GM12873 (cell line): ENCODE results near the gene MYH15.

Experiments
- CTCF ChIP-seq: IDR thresholded peaks from 2 replicates; pipeline ENCODE4 v1.5.1; 2012; ENCODE audit warnings: low read depth, mild to moderate bottlenecking, moderate library complexity, low read length, control low read depth; ENCODE audit not compliant: insufficient read depth; ENCODE audit errors: missing control alignments

The MYH15 gene

GRCh38 chr3:108357042-108357441 is 153.4 kb downstream of the MYH15 start:
- TF ChIP-seq CTCF = no peak

DNA sequence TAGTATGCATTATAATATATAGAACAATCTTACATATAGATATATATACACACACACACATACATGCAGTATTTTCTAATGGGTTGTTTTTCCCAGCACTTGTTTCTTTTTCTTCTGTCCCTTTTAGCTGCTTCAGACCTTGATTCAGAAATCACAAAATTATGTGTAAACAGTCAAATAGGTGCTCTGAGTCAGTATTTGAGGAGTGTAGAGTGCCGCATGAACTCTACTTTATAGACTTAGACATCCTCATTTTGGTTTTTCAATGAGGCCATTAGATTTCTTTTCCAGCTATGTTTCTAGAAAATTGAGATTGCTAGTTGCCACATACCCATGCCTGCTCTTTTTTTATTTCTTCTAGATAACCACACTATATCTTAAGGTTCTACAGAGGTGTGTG is 155.8 kb downstream of the MYH15 start:
- TF ChIP-seq CTCF = no peak

GRCh38 chr3:108352176-108352575 is 158.2 kb downstream of the MYH15 start:
- TF ChIP-seq CTCF = no peak

- TF ChIP-seq CTCF = no peak
These were observed 163.8 kb downstream of the MYH15 start for GRCh38 chr3:108346301-108347227.

DNA sequence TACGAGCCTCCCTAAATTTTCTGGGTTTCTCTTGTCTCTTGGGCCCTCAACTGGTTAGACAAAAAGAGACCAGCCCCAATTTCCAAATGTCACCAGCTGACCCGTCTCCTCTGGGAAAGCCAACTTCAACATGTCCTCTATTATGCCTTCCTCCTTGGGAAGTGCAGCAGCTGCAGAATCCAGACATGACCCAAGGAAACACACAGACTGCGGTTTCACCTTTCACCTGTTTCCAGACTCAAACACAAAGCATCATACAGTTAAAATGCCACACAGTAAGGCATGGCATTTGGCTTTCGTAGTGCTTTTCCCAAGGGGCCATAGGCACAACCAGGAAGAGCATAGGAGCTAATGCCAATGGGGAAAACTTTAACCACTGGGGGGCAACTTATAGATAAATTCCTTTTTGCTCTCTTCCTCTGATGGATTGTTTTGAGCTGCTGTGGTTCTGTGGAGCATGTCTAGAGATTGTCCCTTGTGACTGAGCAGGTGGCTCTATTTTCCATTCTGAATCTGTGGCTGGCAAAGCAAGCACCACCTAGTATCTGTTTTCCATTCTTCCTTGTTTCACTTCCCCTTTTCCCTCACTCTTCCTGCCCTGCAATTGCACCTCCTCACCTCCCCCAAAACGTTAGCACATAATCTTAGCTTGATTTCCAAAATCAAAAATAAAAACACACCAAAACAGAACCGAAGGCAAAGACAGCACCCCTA is 164.7 kb downstream of the MYH15 start:
- no peak for TF ChIP-seq CTCF

DNA sequence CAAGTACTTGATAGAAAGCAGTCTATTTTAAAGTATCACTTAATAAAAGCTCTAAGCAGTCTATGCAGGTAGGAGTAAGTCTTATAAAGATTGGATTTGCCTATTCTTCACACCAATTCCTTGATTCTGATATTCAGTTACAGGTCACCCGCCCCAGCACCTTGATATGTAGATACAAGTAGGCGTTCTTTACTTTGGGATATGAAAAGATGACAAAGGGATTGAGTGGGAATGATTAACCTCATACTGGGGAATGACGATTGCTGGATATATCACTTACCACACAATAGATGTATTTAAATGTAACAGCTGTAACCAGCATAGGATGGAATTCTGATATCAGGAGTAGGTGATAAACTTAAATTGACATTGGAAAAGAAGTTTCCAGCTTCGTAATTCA is 166.9 kb downstream of the MYH15 start:
- no peak for TF ChIP-seq CTCF

- TF ChIP-seq CTCF = no peak
These were observed 167.4 kb downstream of the MYH15 start for GRCh38 chr3:108342837-108343486.
